GM21447 (cell line): ENCODE results near the gene GPR39.
"Not testable (repeated sequence)": the region's sequence is repeated elsewhere in the genome, so short reads cannot be mapped to it uniquely, and the experiment has no call there.

Experiments used
- ATAC-seq: cut with Tn5 transposase; IDR thresholded peaks from one replicate; pipeline ENCODE4 v1.9.1; 2021; ENCODE audit not compliant: unreplicated experiment

Gene GPR39

DNA sequence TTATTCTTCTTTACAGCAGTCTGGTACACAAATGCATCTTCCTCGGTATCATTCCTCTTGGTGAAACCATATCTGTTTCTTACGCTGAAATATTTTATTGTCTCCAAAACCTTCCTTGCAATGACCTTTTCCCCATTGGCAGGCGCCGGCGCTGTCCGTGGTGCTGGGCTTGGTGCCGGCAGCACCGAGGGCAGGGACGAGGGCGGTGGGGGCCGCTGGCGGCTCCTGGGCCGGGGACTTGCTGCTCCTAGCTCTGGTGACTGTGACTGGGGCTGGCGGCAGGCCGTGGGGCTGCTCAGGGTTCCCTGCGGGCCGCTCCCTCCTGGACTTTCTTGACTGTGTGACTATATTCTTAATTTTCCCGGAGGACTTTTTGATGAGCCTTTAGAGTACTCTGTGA lies 72.5 kb downstream of the GPR39 start:
- ATAC-seq, result no peak

DNA sequence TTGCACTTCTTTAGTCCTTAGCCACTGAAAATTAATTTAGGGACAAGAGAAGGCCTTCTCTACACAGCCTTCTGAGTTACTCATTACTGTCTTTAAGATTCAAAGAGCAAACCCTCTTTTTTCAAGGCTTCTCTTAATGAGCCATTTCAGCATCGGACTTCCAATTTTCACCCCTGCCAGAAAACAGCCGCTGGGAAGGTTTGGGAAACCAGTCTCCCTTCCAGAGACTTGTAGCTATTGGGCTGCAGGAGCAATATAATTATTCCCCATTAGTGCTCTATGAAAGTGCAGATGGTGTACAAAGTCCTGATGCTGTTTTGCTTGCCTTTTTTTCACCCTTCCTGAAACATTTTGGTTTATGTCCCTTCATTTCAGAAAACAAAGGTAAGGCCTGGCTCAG lies 79.3 kb downstream of the GPR39 start:
- ATAC-seq, result no peak

GRCh38 chr2:132496555-132496954 lies 80.0 kb downstream of the GPR39 start:
- no peak for ATAC-seq

GRCh38 chr2:132497591-132497990 lies 81.0 kb downstream of the GPR39 start:
- ATAC-seq, result no peak

GRCh38 chr2:132503701-132504100 lies 87.1 kb downstream of the GPR39 start:
- ATAC-seq, result no peak

GRCh38 chr2:132515010-132515409 lies 98.4 kb downstream of the GPR39 start:
- no peak for ATAC-seq

- ATAC-seq, result no peak
Observed at GRCh38 chr2:132517386-132517785, 100.8 kb downstream of the GPR39 start.

DNA sequence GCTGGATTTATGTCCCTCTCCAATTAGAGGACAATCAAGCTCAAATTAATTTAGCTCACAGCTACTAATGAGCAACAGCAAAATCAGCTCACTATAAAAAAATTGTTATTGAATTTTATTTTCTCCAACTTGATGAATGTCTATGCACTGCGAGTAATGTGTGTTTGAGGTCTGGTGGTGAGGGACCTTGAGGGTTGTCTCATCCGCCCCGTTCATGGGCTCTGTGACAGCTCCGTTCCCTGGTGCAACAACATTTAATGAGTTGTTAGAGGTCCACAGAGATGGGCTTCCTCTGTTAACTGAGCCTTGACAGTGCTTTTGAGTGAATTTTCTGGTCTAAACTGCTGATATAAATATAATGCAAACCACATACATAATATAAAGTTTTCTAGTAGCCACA lies 101.7 kb downstream of the GPR39 start:
- ATAC-seq, result no peak

DNA sequence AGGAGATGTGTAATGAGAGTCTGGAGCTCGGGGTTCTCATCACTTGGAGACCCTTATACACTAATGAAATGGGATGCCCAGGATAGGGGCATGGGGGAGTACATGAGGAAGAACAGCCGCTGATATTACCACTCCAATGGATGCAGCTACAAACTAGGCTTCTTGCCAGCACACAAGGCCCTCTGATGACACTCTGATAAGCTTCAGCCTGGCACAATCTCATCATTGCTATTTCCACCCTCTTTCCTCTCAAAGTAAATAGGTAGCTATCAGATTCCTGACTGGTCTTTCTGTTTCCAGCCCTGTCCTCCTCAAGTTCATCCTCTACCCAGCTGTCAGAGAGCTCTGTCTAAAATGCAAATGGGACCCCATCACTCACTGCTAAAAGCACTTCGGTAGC lies 103.0 kb downstream of the GPR39 start:
- no peak for ATAC-seq

DNA sequence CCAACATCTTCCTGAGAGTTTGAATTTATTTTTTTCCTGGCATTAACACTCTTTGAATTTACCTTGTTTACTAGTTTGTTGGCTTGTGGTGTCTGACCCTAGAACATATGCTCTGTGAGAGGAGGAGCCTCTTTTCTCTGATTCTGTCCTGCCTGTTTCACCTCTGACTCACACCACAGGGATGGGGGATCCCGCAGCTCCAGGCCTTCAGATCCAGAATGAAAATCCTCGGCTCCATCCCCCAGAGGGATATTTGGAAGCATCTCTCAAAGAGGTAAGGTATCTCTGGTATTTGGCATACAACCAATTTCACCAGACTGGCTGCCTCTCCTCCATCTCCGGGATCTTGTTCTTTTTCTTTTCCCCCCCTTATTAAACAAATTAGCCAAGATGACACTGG lies 104.7 kb downstream of the GPR39 start:
- no peak for ATAC-seq

GRCh38 chr2:132522901-132523300 lies 106.3 kb downstream of the GPR39 start:
- ATAC-seq, result no peak

GRCh38 chr2:132537061-132537460 lies 120.5 kb downstream of the GPR39 start:
- not testable (repeated sequence) for ATAC-seq

DNA sequence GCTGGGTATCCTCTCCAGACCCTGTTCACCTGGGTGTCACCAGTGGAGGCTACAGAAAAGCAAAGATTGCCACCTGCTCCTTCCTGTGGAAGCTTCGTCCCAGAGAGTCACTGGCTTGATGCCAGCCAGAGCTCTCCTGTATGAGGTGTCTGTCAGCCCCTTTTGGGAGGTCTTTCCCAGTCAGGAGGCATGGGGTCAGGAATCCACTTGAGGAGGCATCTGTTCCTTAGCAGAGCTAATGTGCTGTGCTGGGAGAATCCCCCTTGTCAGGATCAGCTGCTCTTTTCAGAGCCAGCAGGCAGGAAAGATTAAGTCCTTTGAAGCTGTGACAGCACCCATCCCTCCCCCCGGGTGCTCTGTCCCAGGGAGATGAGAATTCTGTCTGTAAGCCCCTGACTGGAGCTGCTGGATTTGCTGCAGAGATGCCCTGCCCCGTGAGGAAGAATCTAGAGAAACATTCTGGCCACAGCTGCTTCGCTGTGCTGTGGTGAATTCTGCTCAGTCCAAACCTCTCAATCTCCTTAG lies 121.8 kb downstream of the GPR39 start:
- no peak for ATAC-seq

GRCh38 chr2:132540166-132540565 lies 123.6 kb downstream of the GPR39 start:
- ATAC-seq, result no peak

GRCh38 chr2:132542953-132543569 lies 126.5 kb downstream of the GPR39 start:
- ATAC-seq, result no peak

DNA sequence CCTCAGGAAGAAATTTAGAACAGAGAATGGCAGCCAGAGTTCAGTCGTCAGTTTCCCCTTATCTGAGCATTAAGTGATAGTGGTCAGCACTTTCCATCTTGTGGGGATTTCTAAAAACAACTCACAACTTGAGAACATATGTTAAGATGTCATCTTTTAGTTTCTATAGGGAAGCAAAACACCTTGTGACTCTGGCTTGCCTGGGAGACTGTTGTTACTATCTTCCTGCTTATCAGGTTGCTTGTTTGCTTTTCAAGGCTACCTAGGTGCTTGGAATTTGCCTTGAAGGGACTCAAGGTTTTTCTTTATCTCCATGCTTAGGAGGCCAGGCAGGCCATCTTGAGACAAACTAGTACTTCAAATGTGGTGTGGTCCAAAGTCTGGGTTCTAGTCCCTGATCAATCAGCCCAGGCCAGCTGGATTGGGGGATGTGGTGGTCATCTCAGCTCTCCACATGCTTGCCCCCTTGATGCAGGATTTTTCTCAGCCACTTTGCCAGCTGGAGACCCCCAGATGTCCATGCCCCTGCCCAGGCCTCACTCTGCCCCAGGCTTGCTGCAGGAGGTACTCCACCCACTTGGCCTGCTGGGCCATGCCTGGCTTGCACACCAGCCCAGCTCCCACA lies 127.5 kb downstream of the GPR39 start:
- ATAC-seq, result no peak

GRCh38 chr2:132547090-132547687 lies 130.6 kb downstream of the GPR39 start:
- peak; percentile 66 for ATAC-seq

DNA sequence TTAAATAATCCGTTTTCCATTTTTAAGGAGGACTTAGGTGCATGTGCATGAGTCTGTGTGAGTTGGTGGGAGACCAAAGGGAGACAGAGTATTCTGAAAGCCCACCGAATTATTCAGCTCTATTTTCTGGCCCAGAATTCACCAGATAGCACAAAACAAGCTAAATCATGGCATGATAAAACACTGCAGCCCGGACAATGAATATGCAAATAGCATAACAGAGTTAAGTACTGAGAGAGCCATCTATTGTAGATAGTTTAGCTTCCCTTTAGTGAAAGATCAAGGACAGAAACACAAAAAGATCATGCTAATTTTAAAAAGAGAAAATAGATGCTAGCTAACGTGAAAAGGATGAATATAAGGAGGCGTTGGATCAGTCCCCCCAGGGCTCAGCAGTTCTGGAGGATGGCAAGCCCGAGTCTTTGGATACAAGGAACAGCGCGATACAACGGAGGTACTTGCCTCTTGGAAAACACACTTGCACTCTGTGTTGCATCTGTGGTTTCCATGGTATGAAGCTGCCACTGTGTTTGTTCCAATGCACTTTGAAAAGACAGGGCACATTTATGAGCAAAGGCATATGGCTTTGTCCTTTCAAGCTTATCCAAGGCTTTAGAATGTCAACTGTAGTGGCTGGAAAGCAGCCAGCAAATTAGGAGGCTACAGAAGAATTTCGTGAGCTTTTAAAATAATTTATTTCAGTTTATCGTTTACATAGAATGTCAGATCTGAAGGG lies 133.5 kb downstream of the GPR39 start:
- no peak for ATAC-seq

DNA sequence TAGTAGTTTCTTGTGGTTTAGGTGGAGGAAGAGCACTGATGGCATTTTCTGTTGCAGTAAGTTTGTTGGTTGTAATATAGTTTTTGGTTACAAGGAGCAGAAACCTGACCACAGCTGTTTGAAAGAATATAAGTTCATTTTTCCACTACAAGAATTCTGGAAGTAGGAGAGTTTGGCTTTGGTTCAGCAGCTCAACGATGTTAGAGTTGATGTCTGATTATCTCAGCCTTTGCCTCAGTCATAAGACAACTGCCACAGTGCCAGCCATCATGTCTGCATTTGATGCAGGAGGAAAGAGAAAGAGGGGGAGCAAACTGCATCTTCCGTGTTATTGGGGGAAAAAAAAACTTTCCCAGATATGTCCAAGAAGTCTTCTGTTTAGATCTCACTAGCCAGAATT lies 134.3 kb downstream of the GPR39 start:
- ATAC-seq, result no peak

DNA sequence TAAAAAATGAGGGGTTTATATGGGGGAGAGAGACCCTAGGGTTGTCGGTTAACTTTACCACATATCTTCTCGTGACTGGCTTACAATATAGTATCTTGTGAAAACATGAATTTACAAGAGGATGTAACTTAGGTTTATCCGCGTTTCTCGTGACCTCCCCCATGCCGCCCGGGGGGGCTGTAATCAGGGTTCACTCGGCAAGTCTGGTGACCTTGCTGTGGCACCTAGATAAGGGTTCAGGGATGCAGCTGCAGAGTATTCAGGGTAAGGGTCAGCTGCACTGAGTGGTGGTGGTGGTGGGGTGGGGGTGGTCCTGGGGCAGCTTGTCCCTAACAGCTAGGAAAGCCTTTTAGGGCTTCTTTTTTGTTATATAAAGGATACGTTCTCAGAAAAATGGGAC lies 141.1 kb downstream of the GPR39 start:
- ATAC-seq, result no peak

DNA sequence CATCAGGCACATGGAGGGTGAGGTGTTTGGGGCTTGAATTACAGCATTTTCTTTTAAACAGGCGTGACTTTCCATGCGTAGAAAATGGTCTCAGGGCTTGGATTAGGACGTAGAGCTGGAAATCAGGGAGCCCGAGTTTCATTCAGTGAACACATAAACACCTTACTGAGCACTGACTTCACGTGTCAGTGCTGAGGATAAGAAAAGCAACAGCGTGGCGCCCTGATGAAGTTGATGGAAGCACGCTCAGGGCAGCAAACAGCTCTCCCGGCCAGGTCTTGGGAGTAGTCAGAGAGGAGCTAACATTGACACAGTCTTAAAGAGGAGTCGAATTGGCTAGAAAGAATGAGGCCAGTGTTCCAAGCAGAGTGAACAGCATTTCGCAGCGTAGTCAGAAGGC lies 142.7 kb downstream of the GPR39 start:
- no peak for ATAC-seq

DNA sequence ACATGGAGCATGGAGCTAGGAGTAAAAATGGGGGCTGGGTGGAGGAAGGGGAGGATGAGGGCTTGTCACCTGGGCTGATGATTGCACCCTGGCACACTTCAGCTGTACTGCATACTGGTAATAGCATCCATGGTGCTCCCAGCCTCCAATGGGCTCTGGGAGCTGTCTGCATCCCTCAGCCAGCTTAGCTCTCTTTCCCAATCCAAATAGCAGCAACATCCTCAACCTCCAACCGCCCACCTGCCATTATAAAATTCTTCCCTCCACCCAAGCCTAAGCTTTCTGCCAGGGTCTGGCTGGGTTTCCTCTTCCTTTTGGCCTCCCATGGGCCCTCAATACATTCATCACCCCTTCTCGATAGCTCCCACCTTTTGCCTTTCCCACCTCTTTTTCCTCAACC lies 143.3 kb downstream of the GPR39 start:
- no peak for ATAC-seq
